ENCODE results near the gene PLCG1.
A peak's percentile ranks its signal among the peaks of the same experiment; 100 is the strongest.

The PLCG1 gene

DNA sequence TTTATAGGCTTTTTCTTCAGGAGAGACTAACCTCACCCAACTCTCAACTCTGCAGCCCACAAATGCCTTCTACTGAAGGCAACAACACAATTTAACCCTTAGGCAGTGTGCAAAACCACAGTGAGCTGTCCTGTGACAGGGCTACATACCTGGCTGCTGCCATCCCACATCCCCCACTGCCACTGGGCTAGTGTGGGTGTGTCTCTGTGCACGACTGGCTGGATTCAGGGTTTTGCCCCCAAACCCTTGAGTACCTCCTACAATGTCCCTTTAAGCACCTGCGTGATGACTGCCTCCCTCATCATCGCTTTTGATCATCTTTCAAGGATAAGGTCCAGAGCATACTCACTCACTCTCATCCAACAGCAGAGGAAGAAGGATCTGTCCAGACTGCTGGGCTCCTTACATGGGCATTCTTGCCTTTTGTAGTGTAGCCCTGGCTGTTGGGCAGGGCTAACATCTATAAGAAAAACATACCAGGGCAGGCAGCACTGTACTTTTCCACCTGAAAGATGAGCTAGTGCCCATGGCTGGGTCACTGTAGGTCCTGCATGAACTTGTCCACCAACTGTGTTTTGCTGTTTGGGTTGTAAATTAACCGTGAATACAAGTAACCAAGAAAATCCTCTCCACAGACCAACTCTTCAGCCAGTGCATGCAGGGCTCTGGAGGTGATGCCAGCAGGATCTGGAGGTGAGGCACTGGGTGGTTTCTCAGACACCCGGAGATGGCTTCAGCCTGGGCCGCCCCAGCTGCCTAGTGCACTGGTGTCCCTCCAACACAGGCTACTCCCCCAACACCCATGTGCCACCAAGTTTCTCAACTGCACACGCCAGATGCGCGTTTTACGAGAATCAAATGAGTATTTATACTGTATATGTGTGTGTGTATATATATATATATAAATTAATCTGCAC is 45.2 kb downstream of the PLCG1 start:
- Mint-ChIP-seq H3K4me3 (no peak overlapping the region), H3K27me3 (no peaks in the 10 kb centered on the region), H3K36me3 (ENCODE audit: low read depth) (peaks cover 32% of the 10 kb centered on the region), H3K27ac (peak overlapping the region; percentile 3), H3K4me1 (ENCODE audit: low read depth) (peaks cover 13% of the 10 kb centered on the region), H3K9me3 (no peaks in the 10 kb centered on the region)
- DNase-seq, result peak; percentile 28

- Mint-ChIP-seq H3K27ac (no peak overlapping the region), H3K36me3 (ENCODE audit: low read depth) (peaks cover 24% of the 10 kb centered on the region), H3K9me3 (no peaks in the 10 kb centered on the region), H3K27me3 (no peaks in the 10 kb centered on the region), H3K4me3 (no peak overlapping the region), H3K4me1 (ENCODE audit: low read depth) (peaks cover 13% of the 10 kb centered on the region)
- peak; percentile 27 for DNase-seq
These were observed 46.0 kb downstream of the PLCG1 start for GRCh38 chr20:41183391-41183790.

GRCh38 chr20:41183831-41184230 is 46.5 kb downstream of the PLCG1 start:
- Mint-ChIP-seq H3K36me3 (ENCODE audit: low read depth) (peaks cover 20% of the 10 kb centered on the region), H3K27ac (no peak overlapping the region), H3K27me3 (no peaks in the 10 kb centered on the region), H3K4me1 (ENCODE audit: low read depth) (peaks cover 13% of the 10 kb centered on the region), H3K4me3 (no peak overlapping the region), H3K9me3 (no peaks in the 10 kb centered on the region)
- peak; percentile 17 for DNase-seq

DNA sequence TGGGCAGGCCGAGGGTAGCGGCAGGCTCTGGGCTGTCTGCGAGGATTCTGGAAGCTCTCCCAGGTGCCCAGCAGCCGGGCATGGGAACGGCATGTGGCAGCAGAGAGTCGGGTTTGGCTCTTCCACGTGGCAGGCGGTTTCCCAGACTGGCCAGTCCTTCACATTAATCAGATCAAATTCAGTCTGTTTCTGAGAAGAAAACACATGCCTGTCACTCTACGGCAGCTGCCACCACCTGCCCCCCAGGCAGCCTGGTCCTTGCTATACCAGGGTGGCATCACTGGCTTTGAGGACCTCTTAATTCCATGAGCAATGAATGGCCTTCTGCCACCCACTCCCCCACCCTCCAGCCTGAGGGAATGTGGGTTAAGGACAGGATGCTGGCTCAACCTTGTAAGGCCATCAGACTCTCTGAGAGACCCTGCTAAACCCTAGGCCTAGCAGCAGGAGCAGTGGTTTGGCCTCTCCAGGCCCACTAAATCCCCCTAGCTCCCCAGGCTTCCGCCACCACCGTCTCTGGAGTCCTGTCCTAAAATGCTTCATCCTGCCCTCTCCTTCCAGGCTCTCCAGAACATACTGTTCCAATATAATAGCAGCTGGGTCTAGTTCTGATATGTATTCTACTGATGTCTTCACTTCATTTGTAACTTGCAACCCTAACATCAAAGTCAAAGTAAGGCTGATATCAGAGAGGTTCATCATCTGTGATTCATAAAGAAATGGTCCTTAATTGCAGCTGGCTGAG is 47.8 kb downstream of the PLCG1 start:
- peak; percentile 23 for DNase-seq
- H3K36me3 Mint-ChIP-seq (ENCODE audit: low read depth), result peaks cover 13% of the 10 kb centered on the region
- no peak overlapping the region for H3K27ac Mint-ChIP-seq
- no peak overlapping the region for H3K4me3 Mint-ChIP-seq
- peaks cover 4% of the 10 kb centered on the region for H3K9me3 Mint-ChIP-seq
- peaks cover 13% of the 10 kb centered on the region for H3K4me1 Mint-ChIP-seq (ENCODE audit: low read depth)
- H3K27me3 Mint-ChIP-seq, result no peaks in the 10 kb centered on the region

DNA sequence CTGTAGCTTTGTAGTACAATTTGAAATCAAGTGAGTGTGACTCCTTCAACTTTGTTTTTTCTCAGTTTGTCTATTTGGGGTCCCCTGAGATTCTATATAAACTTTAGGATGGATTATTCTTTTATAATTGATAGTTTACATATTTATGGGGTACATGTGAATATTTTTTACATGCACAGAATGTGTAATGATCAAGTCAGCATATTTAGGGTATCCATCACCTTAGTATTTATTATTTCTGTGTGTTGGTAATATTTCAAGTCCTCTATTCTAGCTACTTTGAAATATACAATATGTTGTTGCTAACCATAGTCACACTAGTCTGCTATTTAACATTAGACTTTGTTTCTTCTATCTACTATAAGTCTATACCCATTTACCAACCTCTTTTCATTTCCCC is 50.3 kb downstream of the PLCG1 start:
- DNase-seq, result no peak
- Mint-ChIP-seq H3K4me3 (no peak overlapping the region), H3K36me3 (ENCODE audit: low read depth) (peaks cover 17% of the 10 kb centered on the region), H3K9me3 (peaks cover 14% of the 10 kb centered on the region), H3K4me1 (ENCODE audit: low read depth) (no peaks in the 10 kb centered on the region), H3K27me3 (no peaks in the 10 kb centered on the region), H3K27ac (no peak overlapping the region)

DNA sequence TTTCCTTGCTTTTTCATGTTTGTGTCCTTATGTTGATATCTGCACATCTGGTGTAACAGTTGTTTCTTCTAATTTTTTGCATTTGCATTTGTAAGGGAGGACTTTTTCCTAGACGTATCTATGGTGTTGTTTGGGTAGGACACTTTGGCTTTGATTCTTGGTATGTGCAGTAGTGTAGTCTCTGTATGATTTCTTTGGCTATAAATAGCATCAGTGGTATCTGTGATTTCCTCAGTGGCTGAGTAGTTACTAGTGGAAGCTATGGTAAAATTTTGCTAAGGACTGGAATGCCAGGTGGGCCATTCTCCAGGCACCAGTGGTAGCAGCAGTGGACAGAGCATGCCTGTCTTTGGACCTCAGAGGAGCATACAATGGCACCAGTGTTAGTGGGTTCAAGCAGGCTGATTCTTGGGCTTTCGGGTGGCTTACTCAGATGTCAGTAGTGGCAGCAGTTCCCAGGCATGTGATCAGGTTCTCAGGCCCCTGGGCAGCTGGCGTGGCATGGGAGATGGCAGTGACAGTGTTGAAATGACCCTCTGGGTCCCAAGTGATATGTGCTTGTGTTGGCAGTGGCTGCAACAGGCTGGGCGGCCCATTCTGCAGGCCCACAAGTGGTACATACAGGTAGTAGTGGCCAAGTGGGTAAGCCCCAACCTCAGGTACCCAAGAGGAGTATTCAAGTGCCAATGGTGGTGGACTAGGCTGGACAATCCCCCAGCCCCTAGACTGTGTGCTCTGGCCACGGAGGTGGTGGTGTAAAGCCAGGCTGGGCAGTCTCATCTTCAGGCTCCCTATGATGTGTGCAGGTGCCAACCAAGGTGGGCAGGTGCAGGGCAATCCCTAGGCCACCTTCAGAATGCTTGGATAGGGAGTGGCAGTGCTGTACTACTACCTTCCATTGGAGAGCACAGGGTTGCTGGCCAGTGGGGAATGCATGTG is 54.5 kb downstream of the PLCG1 start:
- H3K27ac Mint-ChIP-seq, result no peak overlapping the region
- no peaks in the 10 kb centered on the region for H3K27me3 Mint-ChIP-seq
- peaks cover 28% of the 10 kb centered on the region for H3K36me3 Mint-ChIP-seq (ENCODE audit: low read depth)
- DNase-seq, result no peak
- no peak overlapping the region for H3K4me3 Mint-ChIP-seq
- peaks cover 17% of the 10 kb centered on the region for H3K9me3 Mint-ChIP-seq
- H3K4me1 Mint-ChIP-seq (ENCODE audit: low read depth), result peaks cover 16% of the 10 kb centered on the region

DNA sequence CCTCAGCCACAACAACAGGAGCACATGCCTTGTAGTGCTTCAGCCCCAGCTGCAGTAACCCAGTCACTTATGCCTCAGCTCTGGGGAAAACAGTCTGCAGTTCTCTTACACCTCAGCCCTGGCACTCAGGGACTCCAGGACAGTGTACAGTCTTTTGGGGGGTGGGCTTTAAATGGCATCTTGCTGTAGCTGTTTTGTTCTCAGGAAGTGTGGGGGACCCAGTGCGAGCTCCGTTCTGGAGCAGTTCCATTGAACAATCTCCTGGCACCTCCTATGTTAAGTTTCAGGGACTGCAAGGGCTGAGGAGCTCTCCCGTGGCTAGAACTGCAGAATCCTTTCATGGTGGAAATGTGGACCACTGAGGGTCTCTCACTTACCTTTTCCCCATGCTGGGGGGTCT is 55.2 kb downstream of the PLCG1 start:
- peaks cover 17% of the 10 kb centered on the region for H3K9me3 Mint-ChIP-seq
- peaks cover 16% of the 10 kb centered on the region for H3K4me1 Mint-ChIP-seq (ENCODE audit: low read depth)
- H3K36me3 Mint-ChIP-seq (ENCODE audit: low read depth), result peaks cover 28% of the 10 kb centered on the region
- DNase-seq, result no peak
- no peak overlapping the region for H3K27ac Mint-ChIP-seq
- no peaks in the 10 kb centered on the region for H3K27me3 Mint-ChIP-seq
- no peak overlapping the region for H3K4me3 Mint-ChIP-seq

DNA sequence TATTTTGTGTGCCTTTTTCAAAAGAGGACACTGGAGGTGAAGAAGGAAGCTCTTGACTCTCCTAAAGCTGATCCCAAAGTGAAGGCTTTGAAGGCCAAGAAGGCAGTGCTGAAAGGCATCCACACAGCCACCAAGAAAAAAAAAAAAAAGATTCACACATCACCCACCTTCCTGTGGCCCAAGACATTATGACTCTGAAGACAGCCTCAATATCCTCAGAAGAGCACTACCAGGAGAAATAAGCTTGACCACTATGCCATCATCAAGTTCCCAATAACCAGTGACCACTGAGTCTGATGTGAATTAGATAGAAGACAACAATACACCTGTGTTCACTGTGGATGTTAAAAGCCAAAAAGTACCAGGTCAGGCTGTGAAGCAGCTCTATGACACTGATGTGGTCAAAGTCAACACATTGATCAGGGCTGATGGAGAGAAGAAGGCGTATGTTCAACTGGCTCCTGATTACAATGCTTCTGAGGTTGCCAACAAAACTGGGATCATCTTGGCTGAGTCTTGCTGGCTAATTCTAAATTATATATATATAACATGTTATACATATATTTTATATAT is 59.4 kb downstream of the PLCG1 start:
- peaks cover 14% of the 10 kb centered on the region for H3K9me3 Mint-ChIP-seq
- H3K27me3 Mint-ChIP-seq, result no peaks in the 10 kb centered on the region
- no peak overlapping the region for H3K27ac Mint-ChIP-seq
- DNase-seq, result no peak
- H3K36me3 Mint-ChIP-seq (ENCODE audit: low read depth), result peaks cover 39% of the 10 kb centered on the region
- peaks cover 16% of the 10 kb centered on the region for H3K4me1 Mint-ChIP-seq (ENCODE audit: low read depth)
- no peak overlapping the region for H3K4me3 Mint-ChIP-seq

GRCh38 chr20:41198443-41198842 is 61.1 kb downstream of the PLCG1 start:
- Mint-ChIP-seq H3K27ac (no peak overlapping the region), H3K27me3 (no peaks in the 10 kb centered on the region), H3K36me3 (ENCODE audit: low read depth) (peaks cover 42% of the 10 kb centered on the region), H3K9me3 (peaks cover 10% of the 10 kb centered on the region), H3K4me3 (no peak overlapping the region), H3K4me1 (ENCODE audit: low read depth) (peaks cover 16% of the 10 kb centered on the region)
- no peak for DNase-seq

GRCh38 chr20:41200446-41201202 is 63.3 kb downstream of the PLCG1 start:
- no peak overlapping the region for H3K4me3 Mint-ChIP-seq
- H3K36me3 Mint-ChIP-seq (ENCODE audit: low read depth), result peaks cover 47% of the 10 kb centered on the region
- peaks cover 10% of the 10 kb centered on the region for H3K9me3 Mint-ChIP-seq
- H3K27me3 Mint-ChIP-seq, result no peaks in the 10 kb centered on the region
- no peak overlapping the region for H3K27ac Mint-ChIP-seq
- DNase-seq, result no peak
- peaks cover 8% of the 10 kb centered on the region for H3K4me1 Mint-ChIP-seq (ENCODE audit: low read depth)

- H3K4me3 Mint-ChIP-seq, result no peak overlapping the region
- H3K36me3 Mint-ChIP-seq (ENCODE audit: low read depth), result peaks cover 47% of the 10 kb centered on the region
- H3K9me3 Mint-ChIP-seq, result peaks cover 10% of the 10 kb centered on the region
- DNase-seq, result no peak
- H3K4me1 Mint-ChIP-seq (ENCODE audit: low read depth), result peaks cover under 1% of the 10 kb centered on the region
- H3K27ac Mint-ChIP-seq, result no peak overlapping the region
- no peaks in the 10 kb centered on the region for H3K27me3 Mint-ChIP-seq
These were observed 64.4 kb downstream of the PLCG1 start for GRCh38 chr20:41201760-41202159.

- Mint-ChIP-seq H3K4me1 (ENCODE audit: low read depth) (peaks cover 1% of the 10 kb centered on the region), H3K9me3 (peaks cover 10% of the 10 kb centered on the region), H3K36me3 (ENCODE audit: low read depth) (peaks cover 47% of the 10 kb centered on the region), H3K4me3 (no peak overlapping the region), H3K27ac (no peak overlapping the region), H3K27me3 (no peaks in the 10 kb centered on the region)
- DNase-seq, result no peak
These were observed 65.1 kb downstream of the PLCG1 start for GRCh38 chr20:41202426-41202825.

GRCh38 chr20:41203660-41204059 is 66.3 kb downstream of the PLCG1 start:
- Mint-ChIP-seq H3K36me3 (ENCODE audit: low read depth) (peaks cover 43% of the 10 kb centered on the region), H3K27ac (no peak overlapping the region), H3K27me3 (no peaks in the 10 kb centered on the region), H3K4me1 (ENCODE audit: low read depth) (peaks cover 1% of the 10 kb centered on the region), H3K9me3 (peaks cover 7% of the 10 kb centered on the region), H3K4me3 (no peak overlapping the region)
- no peak for DNase-seq

All from activated T-cell treated with anti-CD3 and anti-CD28 coated beads, Interleukin-2, amount 50 U/mL, for 24 hours (primary cell).